SK-N-MC (cell line): ENCODE measurements around the gene SLC22A7.

ENCODE experiments used
- EZH2 ChIP-seq: fragments of 200-600 bp; sonication (generic); IDR thresholded peaks from one replicate; pipeline ENCODE4 v1.6.1; 2017; ENCODE audit warnings: antibody characterized with exemption
- FOXP2 ChIP-seq: optimal IDR thresholded peaks from 2 replicates; pipeline ENCODE3; 2011; ENCODE audit warnings: mild to moderate bottlenecking, moderate library complexity; ENCODE audit not compliant: insufficient read depth; ENCODE audit errors: extremely low read length, control extremely low read depth
- POLR2AphosphoS5 ChIP-seq: IDR thresholded peaks from 2 replicates; pipeline ENCODE4 v1.6.1; 2012; ENCODE audit warnings: mild to moderate bottlenecking, low read depth, low read length, borderline replicate concordance

GRCh38 chr6:43283905-43284304 is 14.2 kb upstream of the SLC22A7 start:
- TF ChIP-seq EZH2 = no peak
- TF ChIP-seq POLR2AphosphoS5 = no peak
- no peak for TF ChIP-seq FOXP2
